ENCODE data around the gene FAM83C.

FAM83C gene

GRCh38 chr20:35293303-35294292 lies 1.4 kb upstream of the FAM83C start:
- no peak overlapping the region for H3K4me3 ChIP-seq (replicated peaks; ENCODE audit: low read depth, low read length)
- no peak for TF ChIP-seq CTCF (IDR thresholded peaks at IDR 0.05; ENCODE audit: low read length, missing control alignments)
- no peak for DNase-seq (ENCODE audit: low read depth)

- no peak overlapping the region for H3K4me3 ChIP-seq (replicated peaks; ENCODE audit: low read depth, low read length)
- TF ChIP-seq CTCF (IDR thresholded peaks at IDR 0.05; ENCODE audit: low read length, missing control alignments) = no peak
Measured at GRCh38 chr20:35292504-35293285, 470 bp upstream of the FAM83C start.

GRCh38 chr20:35290887-35291417 lies 1.3 kb downstream of the FAM83C start:
- no peak for TF ChIP-seq CTCF (IDR thresholded peaks at IDR 0.05; ENCODE audit: low read length, missing control alignments)
- H3K4me3 ChIP-seq (replicated peaks; ENCODE audit: low read depth, low read length) = no peak overlapping the region
- DNase-seq (ENCODE audit: low read depth) = no peak

More at GRCh38 chr20:35292504-35293285, 470 bp upstream of the FAM83C start:
- no peak for DNase-seq (ENCODE audit: low read depth)

GRCh38 chr20:35290186-35290886 lies 1.9 kb downstream of the FAM83C start:
- H3K4me3 ChIP-seq (replicated peaks; ENCODE audit: low read depth, low read length) = no peak overlapping the region

GRCh38 chr20:35288325-35289060 lies 3.7 kb downstream of the FAM83C start:
- DNase-seq (ENCODE audit: low read depth) = no peak
- no peak overlapping the region for H3K4me3 ChIP-seq (replicated peaks; ENCODE audit: low read depth, low read length)
- no peak for TF ChIP-seq CTCF (IDR thresholded peaks at IDR 0.05; ENCODE audit: low read length, missing control alignments)

More at GRCh38 chr20:35290186-35290886, 1.9 kb downstream of the FAM83C start:
- DNase-seq (ENCODE audit: low read depth) = no peak
- no peak for TF ChIP-seq CTCF (IDR thresholded peaks at IDR 0.05; ENCODE audit: low read length, missing control alignments)

All from fibroblast of pulmonary artery (primary cell).